ENCODE data around the gene MGP.

The MGP gene

DNA sequence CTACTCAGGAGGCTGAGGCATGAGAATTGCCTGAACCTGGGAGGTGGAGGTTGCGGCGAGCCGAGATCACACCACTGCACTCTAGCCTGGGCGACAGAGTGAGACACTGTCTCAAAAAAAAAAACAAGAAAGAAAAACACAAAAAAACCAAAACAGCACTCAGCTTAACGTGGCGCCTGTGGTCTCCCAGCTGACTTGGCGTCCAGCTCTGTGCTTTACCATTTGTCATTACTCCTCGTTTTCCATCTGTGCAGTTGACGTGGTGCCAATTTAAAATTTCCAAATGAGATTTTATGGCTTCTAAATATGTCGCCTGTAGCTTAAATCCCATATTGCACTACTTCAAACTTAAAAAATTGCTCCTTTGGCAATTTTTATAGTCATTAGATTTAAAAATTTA, 2.0 kb downstream of the MGP start:
- no peak overlapping the region for H3K27ac ChIP-seq (replicated peaks; ENCODE audit: low read length)
- H3K36me3 ChIP-seq (replicated peaks in 1 of 2; ENCODE audit: control insufficient read depth in 2 of 2, insufficient read depth in 2 of 2, low read length in 2 of 2): no peaks in the 10 kb centered on the region
- no peak overlapping the region for H3K4me3 ChIP-seq (ENCODE audit: low read length in 2 of 2)
- no peaks in the 10 kb centered on the region for H3K79me1 ChIP-seq (ENCODE audit: low read depth, low read length)
- no peak overlapping the region for H3K14ac ChIP-seq (ENCODE audit: low read length)
- no peak overlapping the region for H4K91ac ChIP-seq (ENCODE audit: low read depth, low read length, poor library complexity)
- H3K27me3 ChIP-seq (ENCODE audit: control insufficient read depth in 3 of 3, insufficient read depth in 3 of 3, low read depth in 1 of 3, low read length in 3 of 3): no peaks in the 10 kb centered on the region
- WGBS, 2 donors (ENCODE audit: extremely low coverage in 2 of 2, insufficient read length in 2 of 2, insufficient replicate concordance in 1 of 2): no CpG with 5 or more reads among the region's 10 CpGs
- H3K4me2 ChIP-seq (ENCODE audit: insufficient read depth, low read length, poor library complexity, severe bottlenecking): no peak overlapping the region
- H2BK120ac ChIP-seq (ENCODE audit: low read depth, low read length): no peak overlapping the region
- H3K23ac ChIP-seq (ENCODE audit: low read depth, low read length, poor library complexity): no peak overlapping the region
- no peak overlapping the region for H3K4ac ChIP-seq (ENCODE audit: low read length)
- H3K4me1 ChIP-seq (ENCODE audit: control insufficient read depth in 2 of 2, insufficient read depth in 1 of 2, low read depth in 1 of 2, low read length in 2 of 2): no peaks in the 10 kb centered on the region
- no peak overlapping the region for H2BK5ac ChIP-seq (ENCODE audit: low read length)
- H2AFZ ChIP-seq (ENCODE audit: low read length): no peak overlapping the region
- H2BK15ac ChIP-seq (ENCODE audit: low read length): no peak overlapping the region
- no peak overlapping the region for H3K9ac ChIP-seq (ENCODE audit: low read depth, low read length, poor library complexity)
- H4K8ac ChIP-seq (ENCODE audit: low read depth, low read length): no peak overlapping the region
- DNase-seq (ENCODE audit: low spot score): no peak
- H3K9me3 ChIP-seq (replicated peaks in 1 of 2; ENCODE audit: control insufficient read depth in 2 of 2, insufficient read depth in 1 of 2, low read depth in 1 of 2, low read length in 2 of 2): no peaks in the 10 kb centered on the region
- no peak overlapping the region for H3K18ac ChIP-seq (ENCODE audit: low read length)
- H2BK12ac ChIP-seq (ENCODE audit: low read length): no peak overlapping the region
- H2AK5ac ChIP-seq (ENCODE audit: low read depth, low read length): no peak overlapping the region

DNA sequence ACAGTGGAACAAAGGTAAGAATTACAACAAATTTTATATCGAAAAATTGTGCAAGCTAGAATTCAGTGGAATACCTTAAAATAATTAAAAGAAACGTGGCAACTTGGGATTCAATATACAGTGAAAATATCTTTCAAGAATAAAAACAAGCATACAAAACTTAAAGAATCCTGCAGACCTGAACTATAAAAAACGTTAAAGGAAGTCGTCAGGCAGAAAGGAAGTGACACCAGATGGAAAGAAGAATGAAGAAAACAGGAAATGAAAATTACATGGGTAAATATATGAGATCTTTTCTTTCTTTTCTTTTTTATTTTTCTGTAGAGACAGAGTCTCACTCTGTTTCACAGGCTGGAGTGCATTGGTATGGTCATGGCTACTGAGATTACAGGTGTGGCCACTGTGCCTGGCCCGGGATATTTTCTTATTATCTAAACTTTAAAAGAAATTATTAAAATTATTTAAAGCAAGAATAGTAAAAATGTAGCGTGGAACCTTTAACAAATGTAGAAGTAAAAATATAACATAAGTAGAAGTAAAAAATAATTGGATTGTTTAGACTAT, 4.7 kb downstream of the MGP start:
- Histone ChIP-seq H2BK12ac (ENCODE audit: low read length) (no peak overlapping the region), H3K18ac (ENCODE audit: low read length) (no peak overlapping the region), H4K8ac (ENCODE audit: low read depth, low read length) (no peak overlapping the region), H3K14ac (ENCODE audit: low read length) (no peak overlapping the region), H3K23ac (ENCODE audit: low read depth, low read length, poor library complexity) (no peak overlapping the region), H3K9me3 (replicated peaks in 1 of 2; ENCODE audit: control insufficient read depth in 2 of 2, insufficient read depth in 1 of 2, low read depth in 1 of 2, low read length in 2 of 2) (no peaks in the 10 kb centered on the region), H2BK120ac (ENCODE audit: low read depth, low read length) (no peak overlapping the region), H3K27me3 (ENCODE audit: control insufficient read depth in 3 of 3, insufficient read depth in 3 of 3, low read depth in 1 of 3, low read length in 3 of 3) (no peaks in the 10 kb centered on the region), H3K4me3 (ENCODE audit: low read length in 2 of 2) (no peak overlapping the region), H4K91ac (ENCODE audit: low read depth, low read length, poor library complexity) (no peak overlapping the region), H2BK5ac (ENCODE audit: low read length) (no peak overlapping the region), H3K4me2 (ENCODE audit: insufficient read depth, low read length, poor library complexity, severe bottlenecking) (no peak overlapping the region), H2BK15ac (ENCODE audit: low read length) (no peak overlapping the region), H3K4ac (ENCODE audit: low read length) (no peak overlapping the region), H3K4me1 (ENCODE audit: control insufficient read depth in 2 of 2, insufficient read depth in 1 of 2, low read depth in 1 of 2, low read length in 2 of 2) (no peaks in the 10 kb centered on the region), H3K9ac (ENCODE audit: low read depth, low read length, poor library complexity) (no peak overlapping the region), H2AFZ (ENCODE audit: low read length) (no peak overlapping the region), H2AK5ac (ENCODE audit: low read depth, low read length) (no peak overlapping the region), H3K27ac (replicated peaks; ENCODE audit: low read length) (no peak overlapping the region), H3K36me3 (replicated peaks in 1 of 2; ENCODE audit: control insufficient read depth in 2 of 2, insufficient read depth in 2 of 2, low read length in 2 of 2) (no peaks in the 10 kb centered on the region), H3K79me1 (ENCODE audit: low read depth, low read length) (no peaks in the 10 kb centered on the region)
- no CpG with 5 or more reads among the region's 6 CpGs for WGBS, 2 donors (ENCODE audit: extremely low coverage in 2 of 2, insufficient read length in 2 of 2, insufficient replicate concordance in 1 of 2)
- no peak for DNase-seq (ENCODE audit: low spot score)

GRCh38 chr12:14879222-14879933, 6.3 kb downstream of the MGP start:
- H3K4me3 ChIP-seq (ENCODE audit: low read length in 2 of 2): no peak overlapping the region
- no peak overlapping the region for H2AFZ ChIP-seq (ENCODE audit: low read length)
- no peak overlapping the region for H4K8ac ChIP-seq (ENCODE audit: low read depth, low read length)
- no peak overlapping the region for H2BK15ac ChIP-seq (ENCODE audit: low read length)
- H2BK12ac ChIP-seq (ENCODE audit: low read length): no peak overlapping the region
- H3K4me1 ChIP-seq (ENCODE audit: control insufficient read depth in 2 of 2, insufficient read depth in 1 of 2, low read depth in 1 of 2, low read length in 2 of 2): no peaks in the 10 kb centered on the region
- H3K23ac ChIP-seq (ENCODE audit: low read depth, low read length, poor library complexity): no peak overlapping the region
- H3K27me3 ChIP-seq (ENCODE audit: control insufficient read depth in 3 of 3, insufficient read depth in 3 of 3, low read depth in 1 of 3, low read length in 3 of 3): no peaks in the 10 kb centered on the region
- H4K91ac ChIP-seq (ENCODE audit: low read depth, low read length, poor library complexity): no peak overlapping the region
- no peak overlapping the region for H3K4me2 ChIP-seq (ENCODE audit: insufficient read depth, low read length, poor library complexity, severe bottlenecking)
- H3K4ac ChIP-seq (ENCODE audit: low read length): no peak overlapping the region
- WGBS, 2 donors (ENCODE audit: extremely low coverage in 2 of 2, insufficient read length in 2 of 2, insufficient replicate concordance in 1 of 2): no CpG with 5 or more reads among the region's 8 CpGs
- no peak overlapping the region for H3K18ac ChIP-seq (ENCODE audit: low read length)
- no peak overlapping the region for H3K27ac ChIP-seq (replicated peaks; ENCODE audit: low read length)
- H3K14ac ChIP-seq (ENCODE audit: low read length): no peak overlapping the region
- no peaks in the 10 kb centered on the region for H3K79me1 ChIP-seq (ENCODE audit: low read depth, low read length)
- H2BK120ac ChIP-seq (ENCODE audit: low read depth, low read length): no peak overlapping the region
- H3K9ac ChIP-seq (ENCODE audit: low read depth, low read length, poor library complexity): no peak overlapping the region
- H2AK5ac ChIP-seq (ENCODE audit: low read depth, low read length): no peak overlapping the region
- DNase-seq (ENCODE audit: low spot score): no peak
- no peak overlapping the region for H2BK5ac ChIP-seq (ENCODE audit: low read length)
- no peaks in the 10 kb centered on the region for H3K36me3 ChIP-seq (replicated peaks in 1 of 2; ENCODE audit: control insufficient read depth in 2 of 2, insufficient read depth in 2 of 2, low read length in 2 of 2)
- no peaks in the 10 kb centered on the region for H3K9me3 ChIP-seq (replicated peaks in 1 of 2; ENCODE audit: control insufficient read depth in 2 of 2, insufficient read depth in 1 of 2, low read depth in 1 of 2, low read length in 2 of 2)

GRCh38 chr12:14878488-14878887, 7.2 kb downstream of the MGP start:
- no CpG with 5 or more reads among the region's 1 CpG for WGBS, 2 donors (ENCODE audit: extremely low coverage in 2 of 2, insufficient read length in 2 of 2, insufficient replicate concordance in 1 of 2)
- H3K23ac ChIP-seq (ENCODE audit: low read depth, low read length, poor library complexity): no peak overlapping the region
- H3K9me3 ChIP-seq (replicated peaks in 1 of 2; ENCODE audit: control insufficient read depth in 2 of 2, insufficient read depth in 1 of 2, low read depth in 1 of 2, low read length in 2 of 2): no peaks in the 10 kb centered on the region
- no peak overlapping the region for H2AK5ac ChIP-seq (ENCODE audit: low read depth, low read length)
- no peak overlapping the region for H4K91ac ChIP-seq (ENCODE audit: low read depth, low read length, poor library complexity)
- H4K8ac ChIP-seq (ENCODE audit: low read depth, low read length): no peak overlapping the region
- H3K27me3 ChIP-seq (ENCODE audit: control insufficient read depth in 3 of 3, insufficient read depth in 3 of 3, low read depth in 1 of 3, low read length in 3 of 3): no peaks in the 10 kb centered on the region
- no peaks in the 10 kb centered on the region for H3K4me1 ChIP-seq (ENCODE audit: control insufficient read depth in 2 of 2, insufficient read depth in 1 of 2, low read depth in 1 of 2, low read length in 2 of 2)
- no peak overlapping the region for H3K27ac ChIP-seq (replicated peaks; ENCODE audit: low read length)
- no peak overlapping the region for H3K9ac ChIP-seq (ENCODE audit: low read depth, low read length, poor library complexity)
- H3K4me2 ChIP-seq (ENCODE audit: insufficient read depth, low read length, poor library complexity, severe bottlenecking): no peak overlapping the region
- no peak overlapping the region for H2AFZ ChIP-seq (ENCODE audit: low read length)
- H2BK120ac ChIP-seq (ENCODE audit: low read depth, low read length): no peak overlapping the region
- no peak overlapping the region for H2BK12ac ChIP-seq (ENCODE audit: low read length)
- no peak overlapping the region for H2BK15ac ChIP-seq (ENCODE audit: low read length)
- no peak overlapping the region for H2BK5ac ChIP-seq (ENCODE audit: low read length)
- no peak overlapping the region for H3K4ac ChIP-seq (ENCODE audit: low read length)
- no peak overlapping the region for H3K14ac ChIP-seq (ENCODE audit: low read length)
- no peaks in the 10 kb centered on the region for H3K79me1 ChIP-seq (ENCODE audit: low read depth, low read length)
- H3K18ac ChIP-seq (ENCODE audit: low read length): no peak overlapping the region
- no peaks in the 10 kb centered on the region for H3K36me3 ChIP-seq (replicated peaks in 1 of 2; ENCODE audit: control insufficient read depth in 2 of 2, insufficient read depth in 2 of 2, low read length in 2 of 2)
- no peak for DNase-seq (ENCODE audit: low spot score)
- H3K4me3 ChIP-seq (ENCODE audit: low read length in 2 of 2): no peak overlapping the region
